NOMO-1 (cell line): Measurements from ENCODE around the gene PDE4D.
"Not testable (repeated sequence)": the region's sequence is repeated elsewhere in the genome, so short reads cannot be mapped to it uniquely, and the experiment has no call there.

ENCODE experiments used
- DNase-seq, 2 experiments: peaks; one replicate each; lab custom pipeline; 2025; ENCODE audit not compliant: unreplicated experiment in 2 of 2; lab: John Stamatoyannopoulos, UW

Gene PDE4D

GRCh38 chr5:58972301-58972700, 921.2 kb downstream of the PDE4D start:
- no peak for DNase-seq

GRCh38 chr5:58970766-58971165, 922.8 kb downstream of the PDE4D start:
- DNase-seq: no peak

GRCh38 chr5:58969795-58970194, 923.7 kb downstream of the PDE4D start:
- no peak for DNase-seq

GRCh38 chr5:58969253-58969652, 924.3 kb downstream of the PDE4D start:
- DNase-seq: no peak

GRCh38 chr5:58968350-58968749, 925.2 kb downstream of the PDE4D start:
- DNase-seq: no peak

GRCh38 chr5:58967597-58968281, 925.8 kb downstream of the PDE4D start:
- no peak for DNase-seq

GRCh38 chr5:58965677-58966414, 927.7 kb downstream of the PDE4D start:
- no peak for DNase-seq

- no peak for DNase-seq
Observed at GRCh38 chr5:58963821-58964220, 929.7 kb downstream of the PDE4D start.

- DNase-seq: no peak
Observed at GRCh38 chr5:58963361-58963760, 930.2 kb downstream of the PDE4D start.

GRCh38 chr5:58961631-58962280, 931.8 kb downstream of the PDE4D start:
- DNase-seq: no peak

GRCh38 chr5:58958701-58959100, 934.8 kb downstream of the PDE4D start:
- no peak for DNase-seq

- not testable (repeated sequence) for DNase-seq
Observed at GRCh38 chr5:58953218-58953617, 940.3 kb downstream of the PDE4D start.

- DNase-seq: no peak
Observed at GRCh38 chr5:58950224-58950623, 943.3 kb downstream of the PDE4D start.

- no peak for DNase-seq
Observed at GRCh38 chr5:58946230-58946629, 947.3 kb downstream of the PDE4D start.

- no peak for DNase-seq
Observed at GRCh38 chr5:58944221-58944620, 949.3 kb downstream of the PDE4D start.

GRCh38 chr5:58940446-58940845, 953.1 kb downstream of the PDE4D start:
- DNase-seq: no peak

GRCh38 chr5:58939664-58940063, 953.9 kb downstream of the PDE4D start:
- DNase-seq: no peak

- DNase-seq: no peak
Observed at GRCh38 chr5:58938563-58939424, 954.7 kb downstream of the PDE4D start.

GRCh38 chr5:58937031-58937681, 956.4 kb downstream of the PDE4D start:
- no peak for DNase-seq

- DNase-seq: no peak
Observed at GRCh38 chr5:58934629-58935097, 958.9 kb downstream of the PDE4D start.
